ENCODE measurements around the gene E2F1.

- TF ChIP-seq JUND (IDR thresholded peaks at IDR 0.05) (no peak), TAF1 (conservative IDR thresholded peaks at IDR 0.05) (no peak), RAD21 (IDR thresholded peaks at IDR 0.05) (no peak), HNF4G (IDR thresholded peaks at IDR 0.05) (no peak), GABPA (IDR thresholded peaks at IDR 0.05 in 1 of 2, conservative IDR thresholded peaks at IDR 0.05 in 1 of 2) (no peak), RXRA (IDR thresholded peaks at IDR 0.05) (no peak), EGR1 (IDR thresholded peaks at IDR 0.05; ENCODE audit: low read depth in 2 of 2) (no peak), FOXA1 (IDR thresholded peaks at IDR 0.05) (no peak)
- TF ChIP-seq, protein P1, sequence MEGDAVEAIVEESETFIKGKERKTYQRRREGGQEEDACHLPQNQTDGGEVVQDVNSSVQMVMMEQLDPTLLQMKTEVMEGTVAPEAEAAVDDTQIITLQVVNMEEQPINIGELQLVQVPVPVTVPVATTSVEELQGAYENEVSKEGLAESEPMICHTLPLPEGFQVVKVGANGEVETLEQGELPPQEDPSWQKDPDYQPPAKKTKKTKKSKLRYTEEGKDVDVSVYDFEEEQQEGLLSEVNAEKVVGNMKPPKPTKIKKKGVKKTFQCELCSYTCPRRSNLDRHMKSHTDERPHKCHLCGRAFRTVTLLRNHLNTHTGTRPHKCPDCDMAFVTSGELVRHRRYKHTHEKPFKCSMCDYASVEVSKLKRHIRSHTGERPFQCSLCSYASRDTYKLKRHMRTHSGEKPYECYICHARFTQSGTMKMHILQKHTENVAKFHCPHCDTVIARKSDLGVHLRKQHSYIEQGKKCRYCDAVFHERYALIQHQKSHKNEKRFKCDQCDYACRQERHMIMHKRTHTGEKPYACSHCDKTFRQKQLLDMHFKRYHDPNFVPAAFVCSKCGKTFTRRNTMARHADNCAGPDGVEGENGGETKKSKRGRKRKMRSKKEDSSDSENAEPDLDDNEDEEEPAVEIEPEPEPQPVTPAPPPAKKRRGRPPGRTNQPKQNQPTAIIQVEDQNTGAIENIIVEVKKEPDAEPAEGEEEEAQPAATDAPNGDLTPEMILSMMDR (IDR thresholded peaks at IDR 0.05; ENCODE audit: low read depth, low read length, missing input control) = no peak
- TF ChIP-seq, protein P2, sequence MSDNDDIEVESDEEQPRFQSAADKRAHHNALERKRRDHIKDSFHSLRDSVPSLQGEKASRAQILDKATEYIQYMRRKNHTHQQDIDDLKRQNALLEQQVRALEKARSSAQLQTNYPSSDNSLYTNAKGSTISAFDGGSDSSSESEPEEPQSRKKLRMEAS (IDR thresholded peaks at IDR 0.05) = no peak
- TF ChIP-seq, protein P3, sequence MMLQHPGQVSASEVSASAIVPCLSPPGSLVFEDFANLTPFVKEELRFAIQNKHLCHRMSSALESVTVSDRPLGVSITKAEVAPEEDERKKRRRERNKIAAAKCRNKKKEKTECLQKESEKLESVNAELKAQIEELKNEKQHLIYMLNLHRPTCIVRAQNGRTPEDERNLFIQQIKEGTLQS (IDR thresholded peaks at IDR 0.05) = no peak
Measured at GRCh38 chr20:33660035-33660684, 26.0 kb downstream of the E2F1 start.
